ENCODE data around the gene JAG2.

The JAG2 gene

GRCh38 chr14:105195522-105196264, 27.1 kb upstream of the JAG2 start:
- Histone ChIP-seq H3K27ac (replicated peaks) (no peak overlapping the region), H3K4me3 (replicated peaks; ENCODE audit: insufficient read depth, low read length) (no peak overlapping the region), H3K27me3 (ENCODE audit: insufficient read depth, poor library complexity, severe bottlenecking) (peaks cover 51% of the 10 kb centered on the region)
- no peak for DNase-seq (ENCODE audit: low read depth in 1 of 2, low spot score in 1 of 2)
- TF ChIP-seq POLR2AphosphoS5 (IDR thresholded peaks at IDR 0.05; ENCODE audit: low read depth) (no peak), REST (IDR thresholded peaks at IDR 0.05; ENCODE audit: insufficient replicate concordance, low read depth) (no peak), SPI1 (IDR thresholded peaks at IDR 0.05; ENCODE audit: borderline replicate concordance, low read depth) (no peak), GABPA (IDR thresholded peaks at IDR 0.05; ENCODE audit: low read depth) (no peak), CTCF (IDR thresholded peaks at IDR 0.05; ENCODE audit: insufficient read depth, low read length) (no peak)

- TF ChIP-seq POLR2AphosphoS5 (IDR thresholded peaks at IDR 0.05; ENCODE audit: low read depth) = no peak
- no peak for TF ChIP-seq GABPA (IDR thresholded peaks at IDR 0.05; ENCODE audit: low read depth)
- TF ChIP-seq REST (IDR thresholded peaks at IDR 0.05; ENCODE audit: insufficient replicate concordance, low read depth) = no peak
- no peak overlapping the region for H3K4me3 ChIP-seq (replicated peaks; ENCODE audit: insufficient read depth, low read length)
- no peak overlapping the region for H3K27ac ChIP-seq (replicated peaks)
- H3K27me3 ChIP-seq (ENCODE audit: insufficient read depth, poor library complexity, severe bottlenecking) = peaks cover 51% of the 10 kb centered on the region
- no peak for DNase-seq (ENCODE audit: low read depth in 1 of 2, low spot score in 1 of 2)
These were observed 26.5 kb upstream of the JAG2 start for GRCh38 chr14:105195051-105195450.

GRCh38 chr14:105193916-105194782, 25.6 kb upstream of the JAG2 start:
- DNase-seq (ENCODE audit: low read depth in 1 of 2, low spot score in 1 of 2) = no peak
- H3K4me3 ChIP-seq (replicated peaks; ENCODE audit: insufficient read depth, low read length) = no peak overlapping the region
- TF ChIP-seq CTCF (IDR thresholded peaks at IDR 0.05; ENCODE audit: insufficient read depth, low read length) = no peak
- no peak for TF ChIP-seq REST (IDR thresholded peaks at IDR 0.05; ENCODE audit: insufficient replicate concordance, low read depth)
- no peak for TF ChIP-seq SPI1 (IDR thresholded peaks at IDR 0.05; ENCODE audit: borderline replicate concordance, low read depth)
- no peak for TF ChIP-seq GABPA (IDR thresholded peaks at IDR 0.05; ENCODE audit: low read depth)
- no peak for TF ChIP-seq POLR2AphosphoS5 (IDR thresholded peaks at IDR 0.05; ENCODE audit: low read depth)
- no peak overlapping the region for H3K27ac ChIP-seq (replicated peaks)
- H3K27me3 ChIP-seq (ENCODE audit: insufficient read depth, poor library complexity, severe bottlenecking) = peaks cover 49% of the 10 kb centered on the region

All from HL-60 (cell line).